HepG2 (cell line): ENCODE measurements around the gene CCDC197.

Source experiments
- ESRRA ChIP-seq: sonication (generic); formaldehyde crosslinking; IDR thresholded peaks from 2 replicates; pipeline ENCODE4 v1.5.1; 2020; ENCODE audit warnings: mild to moderate bottlenecking, low read depth, missing genetic modification reagents
- FOXK1 ChIP-seq: sonication (generic); formaldehyde crosslinking; IDR thresholded peaks from 2 replicates; pipeline ENCODE4 v1.4.0; 2020; ENCODE audit warnings: low read depth, missing genetic modification reagents, borderline replicate concordance
- SP1 ChIP-seq, 2 experiments: fragments of 450-650 bp in 1 of 2; sonication (generic) in 1 of 2; formaldehyde crosslinking in 1 of 2; IDR thresholded peaks; 2 replicates each; pipeline versions ENCODE4 v1.4.0 to v1.6.1; 2016 to 2020; ENCODE audit warnings: missing genetic modification reagents in 1 of 2
- ZNF124 ChIP-seq: sonication (generic); formaldehyde crosslinking; IDR thresholded peaks from 2 replicates; pipeline ENCODE4 v1.4.0; 2020; ENCODE audit warnings: missing genetic modification reagents
- ZNF263 ChIP-seq: sonication (generic); formaldehyde crosslinking; IDR thresholded peaks from 2 replicates; pipeline ENCODE4 v1.4.0; 2020; ENCODE audit warnings: missing genetic modification reagents
- ZNF567 ChIP-seq: sonication (generic); formaldehyde crosslinking; IDR thresholded peaks from 2 replicates; pipeline ENCODE4 v1.8.1; 2023; ENCODE audit warnings: mild to moderate bottlenecking, missing genetic modification reagents, borderline replicate concordance
- TF ChIP-seq, protein P1 (sequence below): sonication (generic); formaldehyde crosslinking; IDR thresholded peaks from 2 replicates; pipeline ENCODE4 v1.4.0; 2020; ENCODE audit warnings: mild to moderate bottlenecking, missing genetic modification reagents
- TF ChIP-seq, protein P2 (sequence below): sonication (generic); formaldehyde crosslinking; IDR thresholded peaks from 2 replicates; pipeline ENCODE4 v1.4.0; 2020; ENCODE audit warnings: mild to moderate bottlenecking, missing genetic modification reagents

GRCh38 chr14:93971635-93972027 lies 25.5 kb upstream of the CCDC197 start:
- TF ChIP-seq ESRRA: no peak
- TF ChIP-seq SP1 (IDR thresholded peaks at IDR 0.05): no peak
- no peak for TF ChIP-seq SP1 (CRISPR knock-in tag; IDR thresholded peaks at IDR 0.05)
- TF ChIP-seq, protein P1, sequence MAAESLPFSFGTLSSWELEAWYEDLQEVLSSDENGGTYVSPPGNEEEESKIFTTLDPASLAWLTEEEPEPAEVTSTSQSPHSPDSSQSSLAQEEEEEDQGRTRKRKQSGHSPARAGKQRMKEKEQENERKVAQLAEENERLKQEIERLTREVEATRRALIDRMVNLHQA (CRISPR knock-in tag): no peak
- TF ChIP-seq FOXK1: no peak
- TF ChIP-seq, protein P2, sequence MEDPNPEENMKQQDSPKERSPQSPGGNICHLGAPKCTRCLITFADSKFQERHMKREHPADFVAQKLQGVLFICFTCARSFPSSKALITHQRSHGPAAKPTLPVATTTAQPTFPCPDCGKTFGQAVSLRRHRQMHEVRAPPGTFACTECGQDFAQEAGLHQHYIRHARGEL (CRISPR knock-in tag): no peak
- TF ChIP-seq ZNF263: no peak
- TF ChIP-seq ZNF567: no peak
- TF ChIP-seq ZNF124: no peak
